ENCODE results near the gene ENPP6. TPM values are rescaled to one million over a fixed set of nuclear protein-coding genes. Genes with fewer than 3 reads are reported as not detected.

ENPP6 gene
- total and polyA plus RNA-seq, 2 donors (not counting 3 experiments of a cell fraction or from before 2014, with no cell fraction given) = not detected

- intact Hi-C loops (cut with micrococcal nuclease) = no loop called here
- H2AFZ ChIP-seq (ENCODE audit: low read depth, low read length) = no peak overlapping the region
- H3K36me3 ChIP-seq (ENCODE audit: control insufficient read depth in 2 of 2, extremely low read depth in 1 of 2, insufficient read depth in 2 of 2, low read length in 2 of 2) = no peaks in the 10 kb centered on the region
- FAIRE-seq (no peak), DNase-seq (ENCODE audit: low read depth, low spot score) (no peak)
- no peak overlapping the region for H3K27ac ChIP-seq (ENCODE audit: insufficient read depth, low read depth, low read length)
- TF ChIP-seq GATA2 (IDR thresholded peaks at IDR 0.05; ENCODE audit: insufficient read depth, insufficient read length, low read depth, low read length) (no peak), POLR2A (IDR thresholded peaks at IDR 0.05; ENCODE audit: low read depth, low read length) (no peak), FOS (IDR thresholded peaks at IDR 0.05; ENCODE audit: borderline replicate concordance, insufficient read depth, low read length) (no peak), JUN (IDR thresholded peaks at IDR 0.05; ENCODE audit: borderline replicate concordance, insufficient read depth, insufficient read length, low read depth) (no peak), CTCF (IDR thresholded peaks at IDR 0.05; ENCODE audit: extremely low read depth in 1 of 2, insufficient read depth in 1 of 2, low read depth in 1 of 2, low read length in 2 of 2) (no peak), MAX (IDR thresholded peaks at IDR 0.05; ENCODE audit: insufficient read depth, insufficient read length) (no peak), POLR2AphosphoS5 (IDR thresholded peaks at IDR 0.05; ENCODE audit: insufficient read depth, low read depth, low read length) (no peak), MYC (IDR thresholded peaks at IDR 0.05; ENCODE audit: low read depth, low read length) (no peak), EZH2 (IDR thresholded peaks at IDR 0.05; ENCODE audit: borderline replicate concordance, low read depth, low read length, severe bottlenecking) (no peak)
- H4K20me1 ChIP-seq (replicated peaks; ENCODE audit: control insufficient read depth, extremely low read depth, insufficient read depth, low read length) = no peaks in the 10 kb centered on the region
- H3K4me1 ChIP-seq (ENCODE audit: control insufficient read depth, extremely low read depth, insufficient read depth, low read length) = no peaks in the 10 kb centered on the region
- dilution Hi-C loops (cut with MboI; ENCODE audit: extremely low pct_ligation_motif_present, low sequenced_read_pairs) = no loop called here
- H3K9me3 ChIP-seq (replicated peaks; ENCODE audit: control insufficient read depth, insufficient read depth, low read length) = no peaks in the 10 kb centered on the region
- POLR2A ChIA-PET = no interaction called here
- H3K79me2 ChIP-seq (ENCODE audit: control insufficient read depth, insufficient read depth, low read length) = no peaks in the 10 kb centered on the region
- H3K9me1 ChIP-seq (replicated peaks; ENCODE audit: control insufficient read depth, extremely low read depth, insufficient read depth, low read length) = no peaks in the 10 kb centered on the region
- no TSS peak for BruUV-seq (replicated peaks)
- no peaks in the 10 kb centered on the region for H3K27me3 ChIP-seq (ENCODE audit: control insufficient read depth in 2 of 2, insufficient read depth in 2 of 2, low read length in 2 of 2)
- no peak overlapping the region for H3K4me3 ChIP-seq (replicated peaks in 1 of 3; ENCODE audit: insufficient read depth in 1 of 3, low read depth in 1 of 3, low read length in 3 of 3)
- no peak overlapping the region for H3K9ac ChIP-seq (replicated peaks; ENCODE audit: extremely low read depth, insufficient read depth, low read length)
- H3K4me2 ChIP-seq (ENCODE audit: insufficient read depth, low read length) = no peak overlapping the region
- CTCF ChIA-PET = no interaction called here
Observed at GRCh38 chr4:184058026-184058425, 159.6 kb downstream of the ENPP6 start.

All from endothelial cell of umbilical vein (primary cell).